HG03064 (cell line): ENCODE measurements around the gene TDRD10.
"Not testable (repeated sequence)": the region's sequence is repeated elsewhere in the genome, so short reads cannot be mapped to it uniquely, and the experiment has no call there.

Experiments used
- ATAC-seq: cut with Tn5 transposase; IDR thresholded peaks from one replicate; pipeline ENCODE4 v1.9.1; 2021; ENCODE audit warnings: low read depth; ENCODE audit not compliant: unreplicated experiment

The TDRD10 gene

DNA sequence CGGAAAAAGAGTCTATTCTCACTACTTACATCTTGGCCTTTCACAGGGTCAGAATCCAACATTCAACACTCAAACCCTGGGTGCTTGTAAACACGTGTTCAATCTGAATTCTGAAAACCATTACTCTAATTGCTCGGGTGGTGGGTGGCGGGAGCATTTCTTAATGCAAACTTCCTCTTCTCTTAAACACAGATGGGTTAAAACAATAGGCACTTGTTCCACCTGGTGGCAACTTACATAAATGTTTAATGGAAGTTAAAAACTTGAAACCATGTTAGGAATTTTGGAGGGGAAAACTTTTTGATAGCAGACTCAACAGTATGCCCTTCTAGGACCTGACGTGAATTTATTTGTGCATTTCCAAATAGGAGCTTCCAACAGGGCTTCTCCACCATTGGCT is 23.4 kb upstream of the TDRD10 start:
- ATAC-seq, result no peak

DNA sequence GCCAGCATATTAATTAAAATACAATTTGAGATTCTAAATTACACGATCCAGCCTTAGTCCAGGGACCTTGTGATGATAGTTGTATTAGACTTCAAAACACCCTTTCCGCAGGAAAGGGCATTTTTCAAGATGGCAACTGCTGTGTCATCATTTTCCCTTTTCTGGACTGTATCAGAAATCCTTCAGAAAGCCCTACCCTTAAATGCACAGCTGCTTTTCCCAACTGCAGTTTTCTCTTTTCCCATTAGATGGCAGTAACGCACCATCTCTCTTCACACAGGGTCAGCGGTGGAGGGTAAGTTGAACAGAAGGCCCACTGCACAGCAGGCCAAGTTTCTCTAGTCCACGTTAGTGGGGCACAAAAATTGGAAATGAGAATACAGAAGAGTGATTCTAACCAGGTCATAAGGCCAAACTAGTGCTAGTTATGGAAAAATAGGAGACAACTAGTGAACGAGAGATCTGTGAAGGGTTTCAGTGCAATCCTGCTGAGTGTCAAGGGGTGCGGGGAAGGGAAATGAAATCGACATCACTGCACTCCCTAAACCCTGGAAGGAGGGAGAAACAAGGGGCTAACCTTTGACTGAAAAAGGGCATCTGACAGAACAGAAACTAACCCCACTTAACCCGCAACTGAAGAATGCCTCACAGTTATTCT is 22.1 kb upstream of the TDRD10 start:
- ATAC-seq, result no peak

DNA sequence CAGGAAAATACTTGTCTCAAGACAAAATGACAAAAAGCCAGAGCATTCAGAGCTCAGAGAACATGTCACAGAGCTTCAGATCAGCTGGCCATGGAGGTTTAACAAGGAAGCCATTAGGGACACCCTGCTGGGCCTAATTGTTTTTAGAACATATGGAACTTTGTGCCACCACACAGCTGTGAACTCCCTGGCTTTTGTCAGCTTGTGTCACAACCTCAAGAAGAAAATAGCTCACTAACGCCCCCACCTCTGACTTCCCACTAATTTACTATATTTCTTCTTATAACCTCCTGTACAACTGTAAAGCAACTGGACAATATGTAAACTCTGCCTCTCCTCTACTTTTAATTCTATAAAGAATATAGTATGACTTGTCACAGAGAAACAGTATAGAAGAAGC is 21.0 kb upstream of the TDRD10 start:
- no peak for ATAC-seq

DNA sequence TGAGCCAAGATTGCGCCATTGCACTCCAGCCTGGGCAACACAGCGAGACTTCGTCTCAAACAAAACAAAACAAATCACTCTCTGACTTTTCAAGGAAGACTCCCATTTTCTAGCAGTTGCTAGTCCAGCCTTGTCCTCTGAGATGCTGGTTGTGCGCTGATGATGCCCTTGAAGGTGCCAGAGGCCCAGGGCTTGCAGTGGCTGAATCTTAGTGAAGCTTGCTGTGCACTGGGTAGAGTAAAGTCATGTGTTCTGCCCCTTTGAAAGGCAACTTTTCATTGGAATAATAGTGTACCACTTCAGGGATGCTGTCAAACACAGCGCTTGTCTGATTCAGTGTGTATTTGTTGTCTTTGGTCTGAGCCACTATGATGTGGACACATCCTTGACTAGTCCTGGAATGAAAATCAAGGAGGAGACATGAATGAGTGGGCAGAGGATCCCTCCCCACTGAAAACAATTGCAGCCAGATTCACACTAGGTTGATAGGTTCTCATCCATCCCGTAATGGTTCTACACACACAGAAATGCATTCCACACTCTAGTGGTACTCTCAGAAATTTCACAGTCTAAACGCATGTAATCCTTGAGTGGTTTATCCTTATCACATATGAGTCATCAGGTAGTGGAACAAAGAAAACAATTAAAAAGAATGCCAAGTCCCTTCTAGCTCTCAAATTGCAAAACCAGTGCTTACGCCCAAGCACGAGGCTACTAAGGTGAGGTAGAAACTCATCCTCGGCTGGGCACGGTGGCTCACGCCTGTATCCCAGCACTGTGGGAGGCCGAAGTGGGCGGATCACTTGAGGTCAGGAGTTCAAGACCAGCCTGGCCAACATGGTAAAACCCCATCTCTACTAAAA is 17.8 kb upstream of the TDRD10 start:
- ATAC-seq, result no peak

DNA sequence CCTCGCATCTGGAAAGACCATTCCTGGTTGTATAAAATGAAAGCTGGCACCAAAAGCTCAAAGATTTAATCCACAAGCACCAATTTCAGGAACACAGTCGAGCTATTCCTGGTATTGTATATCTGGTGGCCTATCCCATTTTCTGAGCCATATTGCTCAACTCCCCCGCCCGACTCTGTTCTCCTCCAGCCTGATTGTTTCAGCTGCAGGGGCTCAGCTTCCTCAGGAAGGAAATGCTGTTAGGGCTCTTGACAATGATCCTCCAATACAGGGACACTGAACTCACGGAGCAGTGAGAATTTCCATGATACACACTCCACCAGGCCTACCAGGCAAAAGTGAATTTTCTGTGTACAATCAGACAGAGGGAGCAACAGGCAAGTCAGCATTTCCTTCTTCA is 16.9 kb upstream of the TDRD10 start:
- ATAC-seq, result no peak

DNA sequence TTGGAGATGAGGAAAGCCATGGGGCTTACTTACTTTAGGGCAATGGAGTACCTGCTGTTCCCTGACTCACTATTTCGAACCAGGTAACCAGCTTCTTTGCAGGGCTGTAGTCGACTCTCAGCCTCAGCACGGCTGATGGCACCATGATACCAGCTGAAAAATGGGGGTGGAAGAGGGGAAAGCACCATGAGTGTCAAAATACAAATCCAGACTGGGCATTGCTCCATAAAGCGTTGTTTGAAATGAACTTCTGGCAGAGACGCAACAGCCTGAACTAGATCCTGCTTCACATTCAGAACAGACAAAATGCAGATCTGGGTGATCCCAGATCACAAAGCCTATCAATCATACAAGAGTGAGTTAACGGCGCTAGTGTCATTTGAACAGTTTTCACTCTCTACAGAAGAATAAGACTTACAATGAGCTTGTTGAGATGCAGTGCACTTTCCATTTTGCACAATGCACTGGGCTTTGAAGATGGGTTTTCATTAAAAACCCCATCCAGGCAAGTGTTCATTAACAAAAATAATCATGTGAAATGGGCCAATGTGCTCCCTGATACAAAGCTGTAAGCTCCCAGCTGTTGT is 16.0 kb upstream of the TDRD10 start:
- ATAC-seq, result no peak

DNA sequence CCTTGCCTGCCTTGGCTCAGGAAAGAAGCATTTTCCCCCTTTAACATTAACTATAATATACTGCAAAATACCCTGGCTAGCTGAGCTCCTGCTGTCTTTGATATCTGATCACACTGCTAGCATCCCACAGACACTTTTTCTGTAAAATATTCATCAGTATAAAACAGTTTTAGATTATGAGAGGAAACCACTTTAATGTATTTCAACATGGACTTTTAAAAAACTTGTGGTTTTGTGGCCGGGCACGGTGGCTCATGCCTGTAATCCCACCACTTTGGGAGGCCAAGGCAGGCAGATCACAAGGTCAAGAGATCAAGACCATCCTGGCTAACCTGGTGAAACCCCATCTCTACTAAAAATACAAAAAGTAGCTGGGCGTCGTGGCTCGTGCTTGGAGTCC is 15.3 kb upstream of the TDRD10 start:
- not testable (repeated sequence) for ATAC-seq

DNA sequence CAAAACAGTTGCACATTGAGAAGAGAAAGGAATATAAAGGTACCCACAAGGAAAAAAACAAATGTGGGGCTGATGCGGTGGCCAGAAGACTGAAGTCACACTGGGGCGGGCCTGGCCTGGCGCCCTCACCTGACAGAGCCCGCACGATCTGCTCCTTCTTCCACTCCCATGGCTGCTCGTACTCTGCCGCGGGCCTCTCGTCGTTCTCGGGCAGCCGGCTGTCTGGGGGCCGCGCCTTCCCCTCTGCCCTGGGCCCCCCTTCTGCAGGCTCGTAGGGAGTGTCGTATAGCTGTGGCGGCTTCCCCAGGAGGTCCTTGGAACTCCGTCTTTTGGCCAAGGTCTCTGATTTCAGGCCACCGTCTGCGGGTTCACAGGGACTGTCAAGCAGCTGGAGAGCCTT is 13.1 kb upstream of the TDRD10 start:
- no peak for ATAC-seq

DNA sequence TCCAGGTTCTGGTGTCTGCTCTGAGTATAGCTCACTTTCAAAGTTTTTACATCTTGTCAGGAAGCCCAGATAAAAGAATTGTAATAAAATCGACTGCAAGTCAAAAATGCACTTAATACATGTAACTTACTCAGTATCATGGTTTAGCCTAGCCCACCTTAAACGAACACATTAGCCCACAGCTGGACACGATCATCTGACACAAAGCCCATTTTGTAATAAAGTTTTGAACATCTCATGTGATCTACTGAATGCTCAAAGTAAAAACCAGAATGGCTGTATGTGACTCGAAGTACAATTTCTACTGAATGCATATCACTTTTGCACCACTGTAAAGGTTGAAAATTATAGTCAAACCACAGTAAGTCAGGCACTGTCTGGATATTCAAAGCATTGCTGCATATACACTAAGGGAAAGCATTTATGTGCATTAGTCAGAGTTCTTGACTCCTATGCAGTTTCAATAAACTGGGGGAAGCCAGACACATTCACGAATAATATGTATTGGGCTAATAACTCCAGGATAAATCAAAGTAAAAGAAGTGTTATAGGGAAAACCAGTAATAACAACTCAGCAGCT is 12.2 kb upstream of the TDRD10 start:
- ATAC-seq, result no peak

DNA sequence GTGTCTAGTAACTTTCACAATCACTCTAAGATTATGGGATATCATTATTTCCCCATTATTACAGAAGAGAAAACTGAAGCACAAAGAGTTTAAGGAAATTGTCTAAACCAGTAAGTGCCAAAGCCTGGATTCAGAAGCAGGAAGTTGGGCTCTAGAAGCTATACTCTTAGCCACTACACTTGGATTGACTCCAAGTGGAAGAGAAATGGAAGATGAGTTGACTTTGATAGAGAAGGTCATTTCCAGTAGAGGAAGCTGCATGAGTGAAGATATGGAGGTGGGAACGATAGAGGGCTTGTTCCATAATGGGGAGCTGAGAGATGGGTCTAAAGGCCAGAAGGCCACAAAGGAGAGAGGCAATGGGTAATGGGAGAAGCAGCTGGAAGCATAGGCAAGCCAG is 11.7 kb upstream of the TDRD10 start:
- no peak for ATAC-seq

DNA sequence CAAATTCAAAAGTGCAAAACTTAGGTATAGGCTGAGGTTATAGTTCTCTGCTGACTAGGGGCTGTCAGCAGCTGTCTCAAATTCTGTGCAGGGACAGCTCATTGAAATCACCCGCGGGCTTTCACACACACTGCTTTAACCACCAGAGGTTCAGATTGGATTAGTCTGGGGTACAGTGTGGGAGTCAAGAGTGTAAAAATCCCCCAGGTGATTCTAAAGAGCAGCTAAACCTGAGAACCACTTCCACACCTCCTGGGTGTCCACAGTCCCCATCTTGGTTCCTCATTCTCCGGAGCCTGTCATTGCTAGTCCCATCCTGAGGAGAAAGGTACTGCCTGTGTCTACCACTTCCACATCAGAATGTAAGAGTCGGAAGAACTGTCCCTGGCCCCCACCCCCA is 9.9 kb upstream of the TDRD10 start:
- no peak for ATAC-seq

DNA sequence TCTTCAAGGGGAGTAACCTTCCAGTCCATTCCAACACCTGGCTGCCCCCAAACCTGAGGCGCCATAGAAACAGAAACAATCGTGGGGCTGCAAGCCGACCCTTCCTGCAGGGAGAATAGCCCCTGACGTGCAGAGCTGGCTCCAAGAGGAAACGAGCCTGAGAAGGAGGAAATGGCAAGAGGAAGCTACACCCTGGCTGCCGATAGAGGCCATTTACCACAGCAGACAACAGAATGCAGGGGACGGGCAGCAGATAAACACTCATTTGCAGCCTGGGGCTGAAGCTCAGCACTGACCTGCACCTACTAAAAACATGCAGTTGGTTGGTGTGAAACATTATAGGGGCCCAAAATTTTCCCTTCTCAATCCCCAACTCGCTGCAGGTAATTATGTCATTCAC is 8.7 kb upstream of the TDRD10 start:
- no peak for ATAC-seq

DNA sequence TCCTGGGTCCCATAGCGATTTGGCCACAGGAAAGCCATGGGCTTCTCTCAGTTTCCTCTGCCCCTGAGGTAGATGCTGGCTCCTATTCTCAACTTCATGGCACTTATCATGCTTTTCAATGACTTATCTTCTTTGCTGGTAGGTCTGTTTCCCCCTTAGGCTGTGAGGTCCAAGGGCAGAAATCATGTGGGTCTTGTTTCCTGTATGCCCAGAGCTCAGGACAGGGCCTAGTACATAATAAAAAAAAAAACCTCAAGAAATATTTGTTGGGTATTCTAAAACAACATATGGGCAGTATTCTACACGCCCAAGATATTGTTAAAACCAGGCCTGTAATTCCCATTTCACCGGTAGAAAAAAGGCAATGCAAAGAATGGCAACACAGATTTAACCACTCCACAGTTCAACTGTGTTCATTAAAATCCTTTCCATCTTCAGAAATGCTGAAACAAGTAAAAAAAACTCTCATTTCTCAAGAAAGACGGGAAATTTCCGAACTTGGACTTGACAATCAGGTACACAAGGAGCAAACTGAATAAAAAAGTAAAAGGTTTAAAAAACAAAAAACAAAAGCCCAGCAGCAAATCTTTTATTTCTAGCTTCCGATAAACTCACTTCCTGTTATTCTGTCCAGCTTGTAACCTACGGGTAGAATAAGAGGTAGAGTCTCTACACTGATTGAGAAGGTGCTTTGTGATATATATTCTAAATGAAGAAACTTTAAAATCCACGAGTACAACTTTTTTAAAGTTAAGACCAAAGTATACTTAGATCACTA is 6.3 kb upstream of the TDRD10 start:
- no peak for ATAC-seq

DNA sequence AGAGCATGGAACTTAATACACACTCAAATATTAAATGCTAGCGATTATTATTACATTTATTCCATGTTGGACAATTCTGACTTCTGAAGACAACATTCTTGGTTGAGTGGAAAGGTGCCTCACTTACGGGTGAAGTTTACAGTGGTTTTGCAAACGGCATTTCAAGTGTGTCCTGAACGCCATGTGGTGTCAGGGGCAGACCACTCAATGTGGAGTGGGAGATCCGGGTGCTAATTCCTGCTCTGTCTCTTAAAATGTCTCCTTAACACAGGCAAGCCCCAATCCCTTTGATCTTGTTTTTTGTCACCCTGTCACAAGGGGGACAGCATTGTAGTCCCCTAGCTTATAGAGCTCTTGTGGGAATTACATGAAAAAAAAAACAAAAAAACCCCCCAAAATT is 5.6 kb upstream of the TDRD10 start:
- no peak for ATAC-seq

DNA sequence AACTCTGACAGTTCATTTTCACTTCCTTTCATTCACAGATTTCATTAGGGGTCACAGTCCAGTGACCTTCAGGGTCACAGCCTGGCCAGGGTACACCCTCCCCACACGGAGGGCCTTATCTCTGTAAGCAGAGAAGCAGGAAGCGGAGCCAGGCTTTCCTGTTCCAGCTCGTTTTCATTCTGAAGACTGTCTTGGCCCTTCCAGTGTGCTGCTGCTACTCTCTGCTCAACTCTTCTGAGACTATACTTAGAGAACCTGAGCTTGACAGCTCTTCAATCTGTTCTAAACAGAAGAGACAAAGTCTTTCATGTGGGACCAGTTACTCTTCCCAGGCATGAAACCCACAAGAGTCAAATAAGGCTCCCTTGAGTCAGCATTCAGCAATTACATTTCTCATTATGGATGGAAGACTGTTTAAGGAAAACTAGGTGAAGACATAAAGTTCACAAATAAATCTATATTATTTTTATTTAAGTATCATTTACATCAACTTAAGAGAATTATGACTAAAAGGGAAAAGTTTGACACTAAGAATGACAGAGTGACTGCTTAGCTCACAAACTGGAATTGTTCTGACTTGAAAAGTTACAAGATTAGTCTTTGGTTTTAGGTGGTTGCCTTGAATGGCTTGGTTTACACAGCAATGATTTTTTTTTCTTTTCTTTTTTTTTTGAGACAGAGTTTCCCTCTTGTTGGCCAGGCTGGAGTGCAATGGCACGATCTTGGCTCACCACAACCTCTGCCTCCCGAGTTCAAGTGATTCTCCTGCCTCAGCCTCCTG is 4.8 kb upstream of the TDRD10 start:
- ATAC-seq, result no peak

DNA sequence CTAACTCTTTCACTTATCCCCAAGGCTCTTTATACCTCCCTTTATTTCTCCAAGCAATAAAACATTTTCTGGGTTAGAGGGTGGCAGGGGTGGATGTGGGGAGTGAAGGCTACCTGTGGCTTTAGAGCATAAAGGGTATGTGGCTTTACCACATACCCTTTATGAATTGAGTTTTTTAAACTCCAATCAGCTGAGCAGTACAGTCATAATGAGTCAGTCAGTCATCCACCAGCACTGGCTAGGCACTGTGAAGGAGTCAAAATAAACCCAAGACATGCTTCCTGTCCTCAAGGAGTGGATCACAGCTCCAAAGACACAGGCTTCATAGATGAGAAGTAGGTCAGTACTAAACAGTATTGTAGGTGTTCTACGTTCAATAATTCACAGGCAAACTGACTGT is 2.6 kb upstream of the TDRD10 start:
- no peak for ATAC-seq

DNA sequence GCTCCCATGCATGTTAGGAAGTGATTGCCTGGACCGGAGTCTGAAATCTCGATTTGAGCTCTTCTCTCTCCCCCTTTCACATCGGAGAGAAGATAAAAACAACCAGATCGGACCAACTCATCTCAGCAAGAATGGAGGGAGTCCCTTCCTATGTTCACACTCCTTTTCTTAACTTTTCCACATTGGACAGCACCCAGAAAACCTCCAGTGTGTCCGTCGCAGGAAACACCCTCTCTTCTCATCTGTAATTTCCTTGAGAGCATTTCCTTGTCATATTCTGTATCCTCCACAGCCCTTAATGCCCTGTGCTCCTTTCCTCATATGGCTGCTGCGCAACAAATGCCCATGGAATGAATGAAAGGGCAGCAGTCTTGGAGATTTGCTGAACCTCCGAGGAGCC is 1.5 kb upstream of the TDRD10 start:
- ATAC-seq, result no peak

DNA sequence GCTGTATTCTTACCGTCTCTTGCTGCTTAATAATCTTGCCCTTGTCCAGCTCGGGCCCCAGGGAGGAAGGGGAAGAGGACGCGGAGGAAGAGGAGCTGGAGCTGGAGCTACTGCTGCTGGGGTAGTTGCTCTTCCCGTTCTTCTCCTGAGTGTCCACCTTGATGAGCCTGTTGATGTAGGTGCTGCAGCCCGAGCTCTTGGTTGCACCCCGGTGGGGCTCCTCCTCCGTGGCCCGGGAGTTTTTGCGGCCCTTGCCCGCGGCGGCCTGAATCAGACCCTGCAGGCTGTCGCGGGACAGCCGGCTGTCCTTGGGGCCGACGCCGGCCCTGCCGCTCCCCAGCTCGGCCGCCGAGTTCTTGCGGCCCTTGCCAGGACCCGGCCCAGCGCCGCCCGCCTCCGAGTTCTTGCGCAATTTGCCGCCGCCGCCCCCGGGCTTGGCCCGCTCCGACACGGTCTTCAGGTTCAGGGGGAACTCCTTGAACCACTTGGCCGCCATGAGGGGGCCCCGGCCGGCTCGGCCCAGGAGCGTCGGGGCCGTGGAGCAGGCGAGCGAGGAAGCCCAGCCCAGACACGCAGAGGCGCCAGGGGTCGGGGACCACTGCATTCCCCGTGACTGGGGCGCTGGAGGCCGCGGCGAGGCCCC is 475 bp upstream of the TDRD10 start:
- ATAC-seq, result no peak

DNA sequence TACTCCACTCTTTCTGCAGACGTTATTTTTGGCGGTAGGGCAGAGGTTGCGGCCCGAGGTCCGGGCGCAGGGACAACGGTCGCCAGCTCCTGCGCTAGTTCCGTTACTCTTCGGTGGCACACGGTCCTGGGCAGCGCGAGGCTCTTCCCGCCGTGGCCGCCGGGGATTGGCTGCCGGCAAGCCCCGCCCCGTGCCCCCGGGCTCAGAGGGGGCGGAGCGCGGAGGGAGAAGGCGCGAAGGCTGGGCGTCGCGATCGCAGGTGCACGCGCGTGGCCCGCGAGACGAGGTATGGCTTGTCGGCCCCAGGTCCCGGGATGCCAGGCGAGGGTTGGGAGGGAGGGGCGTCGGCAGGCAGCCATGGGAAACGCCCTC is 711 bp downstream of the TDRD10 start:
- no peak for ATAC-seq

DNA sequence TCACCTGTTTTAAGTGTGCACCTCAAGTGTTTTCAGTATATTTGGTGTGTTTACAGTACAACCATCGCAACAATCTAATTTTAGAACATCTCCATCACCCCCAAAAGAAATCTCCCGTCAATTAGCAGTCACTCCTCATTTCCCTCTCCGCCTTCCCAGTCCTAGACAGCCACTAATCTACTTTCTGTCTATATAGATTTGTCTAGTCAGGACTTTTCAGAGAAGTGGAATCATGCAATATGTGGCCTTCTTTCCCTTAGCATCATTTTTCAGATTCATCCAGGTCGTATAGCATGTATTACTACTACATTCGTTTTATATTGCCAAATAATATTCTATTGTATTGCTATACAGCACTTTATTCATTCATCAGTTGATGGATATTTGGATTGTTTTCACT is 1.9 kb downstream of the TDRD10 start:
- ATAC-seq, result no peak
